ENCODE data around the gene ADAMTS9.
A peak's percentile ranks its signal among the peaks of the same experiment; 100 is the strongest.
"Not testable (repeated sequence)": the region's sequence is repeated elsewhere in the genome, so short reads cannot be mapped to it uniquely, and the experiment has no call there.

Gene ADAMTS9

GRCh38 chr3:64549869-64550268, 137.9 kb downstream of the ADAMTS9 start:
- no peak for DNase-seq (ENCODE audit: low read depth)
- TF ChIP-seq CTCF (conservative IDR thresholded peaks at IDR 0.05; ENCODE audit: control insufficient read depth, insufficient read depth, low read depth, low read length), result no peak

GRCh38 chr3:64548200-64548889, 139.5 kb downstream of the ADAMTS9 start:
- no peak for TF ChIP-seq CTCF (conservative IDR thresholded peaks at IDR 0.05; ENCODE audit: control insufficient read depth, insufficient read depth, low read depth, low read length)
- DNase-seq (ENCODE audit: low read depth), result peak; percentile 39
- no peak overlapping the region for H3K4me3 ChIP-seq (ENCODE audit: control insufficient read depth, low read depth, low read length)

More at GRCh38 chr3:64549869-64550268, 137.9 kb downstream of the ADAMTS9 start:
- no peak overlapping the region for H3K4me3 ChIP-seq (ENCODE audit: control insufficient read depth, low read depth, low read length)

GRCh38 chr3:64546856-64547255, 140.9 kb downstream of the ADAMTS9 start:
- no peak for TF ChIP-seq CTCF (conservative IDR thresholded peaks at IDR 0.05; ENCODE audit: control insufficient read depth, insufficient read depth, low read depth, low read length)
- DNase-seq (ENCODE audit: low read depth), result no peak
- no peak overlapping the region for H3K4me3 ChIP-seq (ENCODE audit: control insufficient read depth, low read depth, low read length)

- H3K4me3 ChIP-seq (ENCODE audit: control insufficient read depth, low read depth, low read length); DNase-seq (ENCODE audit: low read depth): not testable (repeated sequence)
Measured at GRCh38 chr3:64545239-64545638, 142.6 kb downstream of the ADAMTS9 start.

- no peak for DNase-seq (ENCODE audit: low read depth)
- H3K4me3 ChIP-seq (ENCODE audit: control insufficient read depth, low read depth, low read length), result no peak overlapping the region
- TF ChIP-seq CTCF (conservative IDR thresholded peaks at IDR 0.05; ENCODE audit: control insufficient read depth, insufficient read depth, low read depth, low read length), result no peak
Measured at GRCh38 chr3:64541803-64542202, 146.0 kb downstream of the ADAMTS9 start.

- peak; percentile 94 for DNase-seq (ENCODE audit: low read depth)
- TF ChIP-seq CTCF (conservative IDR thresholded peaks at IDR 0.05; ENCODE audit: control insufficient read depth, insufficient read depth, low read depth, low read length), result no peak
- H3K4me3 ChIP-seq (ENCODE audit: control insufficient read depth, low read depth, low read length), result no peak overlapping the region
Measured at GRCh38 chr3:64539451-64540196, 148.2 kb downstream of the ADAMTS9 start.

GRCh38 chr3:64536166-64536565, 151.6 kb downstream of the ADAMTS9 start:
- no peak for TF ChIP-seq CTCF (conservative IDR thresholded peaks at IDR 0.05; ENCODE audit: control insufficient read depth, insufficient read depth, low read depth, low read length)
- H3K4me3 ChIP-seq (ENCODE audit: control insufficient read depth, low read depth, low read length), result no peak overlapping the region
- DNase-seq (ENCODE audit: low read depth), result no peak
